ENCODE results near the gene MYL4. TPM values are rescaled to one million over a fixed set of nuclear protein-coding genes. Genes with fewer than 3 reads are reported as not detected.
"Not testable (repeated sequence)": the region's sequence is repeated elsewhere in the genome, so short reads cannot be mapped to it uniquely, and the experiment has no call there.

Gene MYL4
- total RNA-seq: not detected

DNA sequence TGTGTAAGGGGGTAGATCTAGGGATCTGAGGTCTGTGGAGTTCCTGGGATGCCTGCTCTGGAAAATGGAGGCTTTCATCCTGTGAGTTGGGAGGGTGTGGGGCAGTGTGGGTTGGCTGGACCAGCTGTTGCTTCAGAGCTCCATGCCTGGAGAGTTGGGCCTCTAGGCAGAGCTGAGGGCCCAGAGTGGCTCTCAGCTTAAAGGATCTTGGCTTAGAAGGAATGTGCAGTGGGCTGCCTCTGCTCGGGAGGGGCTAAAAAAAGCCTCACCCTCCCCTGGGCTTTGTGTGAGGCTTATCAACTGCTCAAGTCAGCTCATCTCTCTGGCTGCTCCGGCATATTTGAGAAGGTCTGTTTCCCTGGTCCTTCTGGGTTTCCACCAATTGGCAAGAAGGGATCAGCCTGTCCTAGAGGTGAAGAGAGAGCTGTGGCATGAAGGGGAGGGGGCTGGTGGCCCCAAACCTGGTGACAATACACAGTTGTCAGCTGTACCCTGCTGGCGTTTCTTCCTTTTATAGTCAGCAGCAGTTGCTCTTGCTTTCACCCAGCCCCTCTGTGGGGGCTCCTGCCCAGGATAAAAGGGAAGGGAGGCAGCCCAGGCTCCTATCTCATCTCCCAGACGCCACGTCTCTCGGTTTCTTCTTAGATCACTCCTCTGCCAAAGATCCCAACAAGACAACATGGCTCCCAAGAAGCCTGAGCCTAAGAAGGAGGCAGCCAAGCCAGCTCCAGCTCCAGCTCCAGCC lies at the start of gene MYL4:
TSS of gene MYL4 (plus strand) at position 605 of the 745 bp plus-strand sequence. CDS start at position 680, 75 bp downstream.
- Histone ChIP-seq H3K4me3 (ENCODE audit: low read length) (no peak within 1 kb of the TSS), H3K4me1 (ENCODE audit: insufficient read depth, low read length) (peaks cover 35% of the 10 kb centered on the region), H3K27me3 (ENCODE audit: insufficient read depth, low read length) (no peaks in the 10 kb centered on the region), H3K9me3 (ENCODE audit: low read depth, low read length) (no peaks in the 10 kb centered on the region)

GRCh38 chr17:47162013-47162622 lies 47.0 kb upstream of the MYL4 start:
- H3K9me3 ChIP-seq (ENCODE audit: low read depth, low read length): no peaks in the 10 kb centered on the region
- no peaks in the 10 kb centered on the region for H3K27me3 ChIP-seq (ENCODE audit: insufficient read depth, low read length)
- H3K4me3 ChIP-seq (ENCODE audit: low read length): no peak overlapping the region
- H3K4me1 ChIP-seq (ENCODE audit: insufficient read depth, low read length): no peaks in the 10 kb centered on the region

- H3K4me1 ChIP-seq (ENCODE audit: insufficient read depth, low read length): no peaks in the 10 kb centered on the region
- H3K4me3 ChIP-seq (ENCODE audit: low read length): no peak overlapping the region
- no peaks in the 10 kb centered on the region for H3K9me3 ChIP-seq (ENCODE audit: low read depth, low read length)
- no peaks in the 10 kb centered on the region for H3K27me3 ChIP-seq (ENCODE audit: insufficient read depth, low read length)
Measured at GRCh38 chr17:47164263-47164662, 44.9 kb upstream of the MYL4 start.

- Histone ChIP-seq H3K4me3 (ENCODE audit: low read length) (no peak overlapping the region), H3K4me1 (ENCODE audit: insufficient read depth, low read length) (no peaks in the 10 kb centered on the region), H3K9me3 (ENCODE audit: low read depth, low read length) (no peaks in the 10 kb centered on the region), H3K27me3 (ENCODE audit: insufficient read depth, low read length) (no peaks in the 10 kb centered on the region)
Measured at GRCh38 chr17:47165137-47165536, 44.0 kb upstream of the MYL4 start.

- H3K27me3 ChIP-seq (ENCODE audit: insufficient read depth, low read length); H3K4me1 ChIP-seq (ENCODE audit: insufficient read depth, low read length); H3K9me3 ChIP-seq (ENCODE audit: low read depth, low read length); H3K4me3 ChIP-seq (ENCODE audit: low read length): not testable (repeated sequence)
Measured at GRCh38 chr17:47166854-47167253, 42.3 kb upstream of the MYL4 start.

DNA sequence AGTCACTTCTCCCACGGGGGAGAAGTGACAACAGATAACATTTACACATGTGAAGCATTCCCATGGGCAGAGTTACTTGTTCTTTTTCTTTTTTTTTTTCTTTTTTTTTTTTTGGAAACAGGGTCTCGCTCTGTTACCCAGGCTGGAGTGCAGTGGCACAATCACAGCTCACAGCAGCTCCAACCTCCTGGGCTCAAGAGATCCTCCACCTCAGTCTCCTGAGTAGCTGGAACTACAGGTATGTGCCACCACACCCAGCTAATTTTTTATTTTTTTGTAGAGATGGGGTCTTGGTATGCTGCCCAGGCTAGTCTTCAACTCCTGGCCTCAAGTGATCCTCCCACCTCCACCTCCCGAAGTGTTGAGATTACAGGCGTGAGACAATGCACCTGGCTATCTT lies 40.3 kb upstream of the MYL4 start:
- H3K4me3 ChIP-seq (ENCODE audit: low read length); H3K9me3 ChIP-seq (ENCODE audit: low read depth, low read length); H3K4me1 ChIP-seq (ENCODE audit: insufficient read depth, low read length); H3K27me3 ChIP-seq (ENCODE audit: insufficient read depth, low read length): not testable (repeated sequence)

GRCh38 chr17:47170710-47171109 lies 38.4 kb upstream of the MYL4 start:
- H3K27me3 ChIP-seq (ENCODE audit: insufficient read depth, low read length): no peaks in the 10 kb centered on the region

GRCh38 chr17:47172696-47173565 lies 36.2 kb upstream of the MYL4 start:
- Histone ChIP-seq H3K27me3 (ENCODE audit: insufficient read depth, low read length) (no peaks in the 10 kb centered on the region), H3K4me3 (ENCODE audit: low read length) (no peak overlapping the region), H3K4me1 (ENCODE audit: insufficient read depth, low read length) (peaks cover 6% of the 10 kb centered on the region), H3K9me3 (ENCODE audit: low read depth, low read length) (no peaks in the 10 kb centered on the region)

More at GRCh38 chr17:47170710-47171109, 38.4 kb upstream of the MYL4 start:
- Histone ChIP-seq H3K9me3 (ENCODE audit: low read depth, low read length) (no peaks in the 10 kb centered on the region), H3K4me1 (ENCODE audit: insufficient read depth, low read length) (peaks cover 6% of the 10 kb centered on the region), H3K4me3 (ENCODE audit: low read length) (no peak overlapping the region)

- H3K4me1 ChIP-seq (ENCODE audit: insufficient read depth, low read length); H3K27me3 ChIP-seq (ENCODE audit: insufficient read depth, low read length); H3K4me3 ChIP-seq (ENCODE audit: low read length); H3K9me3 ChIP-seq (ENCODE audit: low read depth, low read length): not testable (repeated sequence)
Measured at GRCh38 chr17:47174823-47175222, 34.3 kb upstream of the MYL4 start.

- no peak overlapping the region for H3K4me3 ChIP-seq (ENCODE audit: low read length)
- H3K9me3 ChIP-seq (ENCODE audit: low read depth, low read length): no peaks in the 10 kb centered on the region
- H3K27me3 ChIP-seq (ENCODE audit: insufficient read depth, low read length): no peaks in the 10 kb centered on the region
- peaks cover 6% of the 10 kb centered on the region for H3K4me1 ChIP-seq (ENCODE audit: insufficient read depth, low read length)
Measured at GRCh38 chr17:47176389-47176826, 32.7 kb upstream of the MYL4 start.

DNA sequence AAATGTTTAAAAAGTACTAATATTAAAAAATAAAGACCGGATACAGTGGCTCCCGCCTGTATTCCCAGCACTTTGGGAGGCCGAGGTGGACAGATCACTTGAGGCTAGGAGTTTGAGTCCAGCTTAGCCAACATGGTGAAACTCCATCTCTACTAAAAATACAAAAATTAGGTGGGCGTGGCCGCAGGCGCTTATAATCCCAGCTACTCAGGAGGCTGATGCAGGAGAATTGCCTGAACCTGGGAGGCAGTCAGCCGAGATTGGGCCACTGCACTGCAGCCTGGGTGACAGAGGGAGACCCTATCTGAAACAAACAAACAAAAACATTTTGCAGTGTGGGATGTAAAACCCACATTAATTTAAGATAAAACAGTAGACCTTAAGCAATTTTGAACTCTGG lies 31.9 kb upstream of the MYL4 start:
- no peaks in the 10 kb centered on the region for H3K9me3 ChIP-seq (ENCODE audit: low read depth, low read length)
- H3K27me3 ChIP-seq (ENCODE audit: insufficient read depth, low read length): no peaks in the 10 kb centered on the region
- H3K4me3 ChIP-seq (ENCODE audit: low read length): no peak overlapping the region
- peaks cover 6% of the 10 kb centered on the region for H3K4me1 ChIP-seq (ENCODE audit: insufficient read depth, low read length)

- Histone ChIP-seq H3K4me1 (ENCODE audit: insufficient read depth, low read length) (peaks cover 6% of the 10 kb centered on the region), H3K4me3 (ENCODE audit: low read length) (no peak overlapping the region), H3K9me3 (ENCODE audit: low read depth, low read length) (no peaks in the 10 kb centered on the region), H3K27me3 (ENCODE audit: insufficient read depth, low read length) (no peaks in the 10 kb centered on the region)
Measured at GRCh38 chr17:47179141-47179540, 30.0 kb upstream of the MYL4 start.

- Histone ChIP-seq H3K27me3 (ENCODE audit: insufficient read depth, low read length) (no peaks in the 10 kb centered on the region), H3K4me3 (ENCODE audit: low read length) (no peak overlapping the region), H3K9me3 (ENCODE audit: low read depth, low read length) (no peaks in the 10 kb centered on the region), H3K4me1 (ENCODE audit: insufficient read depth, low read length) (peaks cover 9% of the 10 kb centered on the region)
Measured at GRCh38 chr17:47180337-47180736, 28.8 kb upstream of the MYL4 start.

GRCh38 chr17:47180988-47181387 lies 28.2 kb upstream of the MYL4 start:
- not testable (repeated sequence) for H3K9me3 ChIP-seq (ENCODE audit: low read depth, low read length); H3K27me3 ChIP-seq (ENCODE audit: insufficient read depth, low read length); H3K4me3 ChIP-seq (ENCODE audit: low read length); H3K4me1 ChIP-seq (ENCODE audit: insufficient read depth, low read length)

GRCh38 chr17:47184681-47185080 lies 24.5 kb upstream of the MYL4 start:
- H3K9me3 ChIP-seq (ENCODE audit: low read depth, low read length): no peaks in the 10 kb centered on the region
- peaks cover 21% of the 10 kb centered on the region for H3K4me1 ChIP-seq (ENCODE audit: insufficient read depth, low read length)
- H3K4me3 ChIP-seq (ENCODE audit: low read length): no peak overlapping the region
- H3K27me3 ChIP-seq (ENCODE audit: insufficient read depth, low read length): no peaks in the 10 kb centered on the region

Data from mononuclear cell (primary cell).